ENCODE data around the gene EPB41L4A. TPM values are rescaled to one million over a fixed set of nuclear protein-coding genes. Genes with fewer than 3 reads are reported as not detected.

Gene EPB41L4A
- total and polyA plus RNA-seq, 2 donors (not counting 3 experiments of a cell fraction or from before 2014, with no cell fraction given), result 6.0 to 17.9 TPM

DNA sequence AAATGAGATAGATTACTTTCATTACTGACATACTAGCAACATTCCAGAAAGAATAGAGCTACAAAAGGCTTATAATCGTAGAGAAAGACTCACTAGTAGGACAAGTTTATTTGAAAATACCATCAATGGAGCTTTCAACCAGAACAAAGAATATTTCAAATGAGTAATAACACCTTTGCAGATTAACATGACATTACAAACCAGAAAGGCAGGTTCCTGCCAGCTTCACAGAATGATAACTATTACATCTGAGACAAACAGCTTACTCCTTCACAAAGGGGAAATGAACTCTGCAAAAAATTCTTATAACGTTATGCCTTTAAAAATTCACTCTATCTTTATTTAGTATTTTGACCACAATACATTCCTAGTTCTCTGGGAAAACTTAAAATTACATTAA lies 103.1 kb downstream of the EPB41L4A start:
- POLR2A ChIA-PET, result no interaction called here
- FAIRE-seq (no peak), DNase-seq (ENCODE audit: low read depth, low spot score) (no peak)
- dilution Hi-C loops (cut with MboI; ENCODE audit: extremely low pct_ligation_motif_present, low sequenced_read_pairs) (no loop called here), intact Hi-C loops (cut with micrococcal nuclease) (no loop called here)
- Histone ChIP-seq H3K4me2 (ENCODE audit: insufficient read depth, low read length) (no peak overlapping the region), H3K27ac (ENCODE audit: insufficient read depth, low read depth, low read length) (no peak overlapping the region), H3K9me3 (replicated peaks; ENCODE audit: control insufficient read depth, insufficient read depth, low read length) (no peaks in the 10 kb centered on the region), H3K79me2 (ENCODE audit: control insufficient read depth, insufficient read depth, low read length) (no peaks in the 10 kb centered on the region), H3K36me3 (ENCODE audit: control insufficient read depth in 2 of 2, extremely low read depth in 1 of 2, insufficient read depth in 2 of 2, low read length in 2 of 2) (no peaks in the 10 kb centered on the region), H2AFZ (ENCODE audit: low read depth, low read length) (no peak overlapping the region), H4K20me1 (replicated peaks; ENCODE audit: control insufficient read depth, extremely low read depth, insufficient read depth, low read length) (no peaks in the 10 kb centered on the region), H3K4me3 (replicated peaks in 1 of 3; ENCODE audit: insufficient read depth in 1 of 3, low read depth in 1 of 3, low read length in 3 of 3) (no peak overlapping the region), H3K9me1 (replicated peaks; ENCODE audit: control insufficient read depth, extremely low read depth, insufficient read depth, low read length) (no peaks in the 10 kb centered on the region), H3K4me1 (ENCODE audit: control insufficient read depth, extremely low read depth, insufficient read depth, low read length) (no peaks in the 10 kb centered on the region), H3K9ac (replicated peaks; ENCODE audit: extremely low read depth, insufficient read depth, low read length) (no peak overlapping the region), H3K27me3 (ENCODE audit: control insufficient read depth in 2 of 2, insufficient read depth in 2 of 2, low read length in 2 of 2) (no peaks in the 10 kb centered on the region)
- TF ChIP-seq POLR2AphosphoS5 (IDR thresholded peaks at IDR 0.05; ENCODE audit: insufficient read depth, low read depth, low read length) (no peak), JUN (IDR thresholded peaks at IDR 0.05; ENCODE audit: borderline replicate concordance, insufficient read depth, insufficient read length, low read depth) (no peak), GATA2 (IDR thresholded peaks at IDR 0.05; ENCODE audit: insufficient read depth, insufficient read length, low read depth, low read length) (no peak), EZH2 (IDR thresholded peaks at IDR 0.05; ENCODE audit: borderline replicate concordance, low read depth, low read length, severe bottlenecking) (no peak), MYC (IDR thresholded peaks at IDR 0.05; ENCODE audit: low read depth, low read length) (no peak), POLR2A (IDR thresholded peaks at IDR 0.05; ENCODE audit: low read depth, low read length) (no peak), FOS (IDR thresholded peaks at IDR 0.05; ENCODE audit: borderline replicate concordance, insufficient read depth, low read length) (no peak)
- TF ChIP-seq, protein P1, sequence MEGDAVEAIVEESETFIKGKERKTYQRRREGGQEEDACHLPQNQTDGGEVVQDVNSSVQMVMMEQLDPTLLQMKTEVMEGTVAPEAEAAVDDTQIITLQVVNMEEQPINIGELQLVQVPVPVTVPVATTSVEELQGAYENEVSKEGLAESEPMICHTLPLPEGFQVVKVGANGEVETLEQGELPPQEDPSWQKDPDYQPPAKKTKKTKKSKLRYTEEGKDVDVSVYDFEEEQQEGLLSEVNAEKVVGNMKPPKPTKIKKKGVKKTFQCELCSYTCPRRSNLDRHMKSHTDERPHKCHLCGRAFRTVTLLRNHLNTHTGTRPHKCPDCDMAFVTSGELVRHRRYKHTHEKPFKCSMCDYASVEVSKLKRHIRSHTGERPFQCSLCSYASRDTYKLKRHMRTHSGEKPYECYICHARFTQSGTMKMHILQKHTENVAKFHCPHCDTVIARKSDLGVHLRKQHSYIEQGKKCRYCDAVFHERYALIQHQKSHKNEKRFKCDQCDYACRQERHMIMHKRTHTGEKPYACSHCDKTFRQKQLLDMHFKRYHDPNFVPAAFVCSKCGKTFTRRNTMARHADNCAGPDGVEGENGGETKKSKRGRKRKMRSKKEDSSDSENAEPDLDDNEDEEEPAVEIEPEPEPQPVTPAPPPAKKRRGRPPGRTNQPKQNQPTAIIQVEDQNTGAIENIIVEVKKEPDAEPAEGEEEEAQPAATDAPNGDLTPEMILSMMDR (IDR thresholded peaks at IDR 0.05; ENCODE audit: extremely low read depth in 1 of 2, insufficient read depth in 1 of 2, low read depth in 1 of 2, low read length in 2 of 2), result no peak
- TF ChIP-seq, protein P2, sequence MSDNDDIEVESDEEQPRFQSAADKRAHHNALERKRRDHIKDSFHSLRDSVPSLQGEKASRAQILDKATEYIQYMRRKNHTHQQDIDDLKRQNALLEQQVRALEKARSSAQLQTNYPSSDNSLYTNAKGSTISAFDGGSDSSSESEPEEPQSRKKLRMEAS (IDR thresholded peaks at IDR 0.05; ENCODE audit: insufficient read depth, insufficient read length), result no peak
- no TSS peak for BruUV-seq (replicated peaks)
- CTCF ChIA-PET, result interaction anchor here (0.9 to 1.5 kb wide), 3 partner anchors 9 to 26 kb away, joined by 3 to 5 read pairs (median 3); no protein-coding TSS in a partner anchor
